Ramos (cell line): ENCODE data around the gene SLC2A9.

ENCODE experiments used
- in situ Hi-C: fragments of 300-500 bp; cut with MboI; formaldehyde crosslinking; loops from one replicate; pipeline ENCODE4 v1.14.3; 2022; ENCODE audit warnings: low sequenced_read_pairs; ENCODE audit not compliant: unreplicated experiment

Gene SLC2A9

DNA sequence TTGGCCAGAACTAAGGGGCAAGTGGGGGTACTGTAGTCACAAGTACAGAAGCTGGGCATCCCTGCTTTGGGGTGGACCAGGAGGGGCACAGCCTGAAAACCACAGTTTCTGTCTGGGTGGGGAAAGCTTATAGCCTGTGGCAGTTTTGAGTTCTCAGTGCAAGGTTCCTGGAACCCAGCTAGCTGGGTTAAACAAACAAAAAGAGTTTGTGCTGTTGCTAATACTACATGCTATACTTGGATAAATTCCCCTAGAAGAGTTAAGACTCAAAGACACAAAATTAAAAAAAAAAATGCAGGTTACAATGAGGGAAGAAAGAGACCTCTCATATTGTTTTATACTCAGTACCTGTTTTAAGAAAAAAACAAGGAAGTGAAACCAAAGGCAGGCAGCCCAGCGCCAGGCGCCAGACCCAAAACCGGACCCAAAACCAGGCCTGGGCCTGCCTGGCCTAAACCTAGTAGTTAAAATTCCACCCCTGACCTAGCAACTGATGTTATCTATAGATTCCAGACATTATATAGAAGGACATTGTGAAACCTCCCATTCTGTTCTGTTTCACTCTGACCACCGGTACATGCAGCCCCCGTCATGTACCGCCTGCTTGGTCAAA is 50.8 kb downstream of the SLC2A9 start:
- in situ Hi-C loops = no loop called here

DNA sequence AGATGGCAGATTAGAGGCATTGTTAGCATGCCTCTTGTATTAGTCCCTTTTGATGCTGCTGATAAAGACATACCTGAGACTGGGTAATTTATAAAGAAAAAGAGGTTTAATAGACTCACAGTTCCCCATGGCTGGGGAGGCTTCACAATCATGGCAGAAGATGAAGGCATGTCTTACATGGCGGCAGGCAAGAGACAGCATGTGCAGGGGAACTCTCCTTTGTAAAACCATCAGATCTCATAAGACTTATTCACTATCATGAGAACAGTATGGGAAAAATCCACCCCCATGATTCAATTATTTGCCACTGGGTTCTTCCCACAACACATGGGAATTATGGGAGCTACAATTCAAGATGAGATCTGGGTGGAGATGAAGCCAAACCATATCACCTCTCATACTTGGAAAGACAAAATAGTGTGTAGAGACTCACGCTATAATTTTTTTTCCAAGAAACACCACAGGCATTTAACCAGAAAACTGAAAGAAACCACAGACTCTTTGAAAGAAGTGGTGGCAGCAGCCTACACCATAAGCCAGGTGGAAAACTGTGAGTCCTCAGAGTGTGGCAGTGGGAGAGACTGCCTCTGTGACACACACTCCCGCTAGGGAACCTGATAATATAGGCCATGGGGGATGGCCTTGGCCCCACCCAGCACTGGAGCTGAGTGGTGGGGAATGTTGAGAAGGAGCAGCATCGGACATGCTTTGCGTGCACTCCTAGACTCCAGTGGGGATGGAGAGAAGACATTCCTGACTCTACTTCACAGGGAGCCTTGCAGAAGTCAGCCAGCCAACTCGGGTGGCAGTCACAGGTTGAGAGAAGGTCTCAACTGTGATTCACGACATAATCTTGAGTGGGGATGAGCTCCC is 51.5 kb downstream of the SLC2A9 start:
- in situ Hi-C loops = no loop called here

GRCh38 chr4:9968472-9968871 is 52.8 kb downstream of the SLC2A9 start:
- in situ Hi-C loops = no loop called here

DNA sequence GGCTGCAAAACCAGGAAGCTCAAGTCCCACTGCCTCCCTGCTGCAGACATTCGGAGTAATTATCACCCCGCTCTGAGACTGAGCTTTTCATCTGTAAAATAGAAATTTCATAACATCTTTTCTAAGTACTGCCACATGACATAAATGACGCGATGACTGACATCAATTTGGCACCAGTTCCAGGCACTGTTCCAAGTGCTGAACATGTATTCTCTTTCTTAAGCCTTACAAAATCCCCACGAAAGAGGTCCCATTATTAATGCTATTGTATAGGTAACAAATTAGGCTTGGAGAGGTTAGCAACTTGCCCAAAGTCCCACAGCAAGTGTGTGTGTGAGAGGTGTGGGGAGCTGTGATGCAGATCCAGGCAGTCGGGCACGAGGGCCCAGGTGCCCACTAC is 56.4 kb downstream of the SLC2A9 start:
- in situ Hi-C loops = no loop called here

DNA sequence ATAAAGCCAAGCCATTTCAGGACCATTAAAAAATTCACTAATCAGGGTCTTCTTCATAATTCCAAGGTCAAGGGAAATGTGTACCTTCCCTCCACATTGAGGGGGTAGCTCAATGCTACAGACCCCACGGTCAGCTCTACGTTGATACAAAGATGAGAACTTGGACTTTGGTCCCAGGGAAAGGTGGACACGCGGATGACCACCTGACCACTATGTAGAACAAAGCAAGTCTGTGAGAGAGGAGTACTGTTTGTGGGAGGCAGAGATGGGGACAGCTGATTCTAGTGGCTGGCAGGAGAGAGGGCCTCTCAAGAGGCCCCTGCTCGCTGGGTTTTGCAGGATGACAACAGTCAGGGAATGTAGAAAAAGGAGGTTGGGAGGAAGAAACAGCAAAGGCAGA is 58.0 kb downstream of the SLC2A9 start:
- in situ Hi-C loops = no loop called here

GRCh38 chr4:9962611-9963314 is 58.5 kb downstream of the SLC2A9 start:
- in situ Hi-C loops = no loop called here

- in situ Hi-C loops = no loop called here
These were observed 66.8 kb downstream of the SLC2A9 start for GRCh38 chr4:9954468-9954867.

GRCh38 chr4:9953089-9953488 is 68.2 kb downstream of the SLC2A9 start:
- in situ Hi-C loops = no loop called here

DNA sequence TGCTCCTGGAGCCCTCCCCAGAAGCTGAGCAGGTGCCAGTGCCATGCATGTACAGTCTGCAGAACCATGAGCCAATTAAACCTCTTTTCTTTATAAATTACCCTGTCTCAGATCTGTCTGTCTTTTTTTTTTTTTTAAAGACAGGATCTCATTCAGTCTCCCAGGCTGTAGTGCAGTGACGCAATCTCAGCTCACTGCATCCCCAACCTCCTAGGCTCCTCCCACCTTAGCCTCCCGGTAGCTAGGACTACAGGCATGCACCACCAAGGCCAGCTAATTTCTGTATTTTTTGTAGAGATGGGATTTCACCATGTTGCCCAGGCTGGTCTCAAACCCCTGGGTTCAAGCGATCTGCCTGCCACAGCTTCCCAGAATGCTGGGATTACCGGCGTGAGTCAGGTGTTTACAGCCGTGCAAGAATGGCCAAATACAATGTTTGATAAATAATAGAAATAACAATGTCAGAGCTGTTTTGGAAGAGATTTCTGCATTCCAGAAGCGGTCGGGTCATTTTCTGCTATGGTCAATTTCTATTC is 68.8 kb downstream of the SLC2A9 start:
- in situ Hi-C loops = no loop called here

DNA sequence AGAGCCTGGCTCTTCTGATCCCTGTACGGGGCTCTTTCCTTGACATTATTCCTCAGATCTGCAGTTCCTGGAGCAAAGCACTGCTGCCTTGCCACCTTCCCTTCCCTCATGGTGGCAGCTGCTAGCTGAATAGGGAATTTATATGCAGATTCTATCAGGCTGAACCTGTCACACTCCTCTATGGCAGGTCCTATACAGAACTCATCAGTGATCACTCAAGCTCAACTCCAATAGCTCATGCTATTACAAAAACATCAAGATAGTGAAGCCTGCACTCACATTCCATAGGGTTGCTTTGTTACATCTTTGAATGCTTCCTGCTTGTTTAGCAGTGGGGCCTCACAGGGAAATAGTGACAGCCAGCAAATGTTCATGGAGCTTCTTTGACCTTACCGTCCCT is 71.7 kb downstream of the SLC2A9 start:
- in situ Hi-C loops = no loop called here

DNA sequence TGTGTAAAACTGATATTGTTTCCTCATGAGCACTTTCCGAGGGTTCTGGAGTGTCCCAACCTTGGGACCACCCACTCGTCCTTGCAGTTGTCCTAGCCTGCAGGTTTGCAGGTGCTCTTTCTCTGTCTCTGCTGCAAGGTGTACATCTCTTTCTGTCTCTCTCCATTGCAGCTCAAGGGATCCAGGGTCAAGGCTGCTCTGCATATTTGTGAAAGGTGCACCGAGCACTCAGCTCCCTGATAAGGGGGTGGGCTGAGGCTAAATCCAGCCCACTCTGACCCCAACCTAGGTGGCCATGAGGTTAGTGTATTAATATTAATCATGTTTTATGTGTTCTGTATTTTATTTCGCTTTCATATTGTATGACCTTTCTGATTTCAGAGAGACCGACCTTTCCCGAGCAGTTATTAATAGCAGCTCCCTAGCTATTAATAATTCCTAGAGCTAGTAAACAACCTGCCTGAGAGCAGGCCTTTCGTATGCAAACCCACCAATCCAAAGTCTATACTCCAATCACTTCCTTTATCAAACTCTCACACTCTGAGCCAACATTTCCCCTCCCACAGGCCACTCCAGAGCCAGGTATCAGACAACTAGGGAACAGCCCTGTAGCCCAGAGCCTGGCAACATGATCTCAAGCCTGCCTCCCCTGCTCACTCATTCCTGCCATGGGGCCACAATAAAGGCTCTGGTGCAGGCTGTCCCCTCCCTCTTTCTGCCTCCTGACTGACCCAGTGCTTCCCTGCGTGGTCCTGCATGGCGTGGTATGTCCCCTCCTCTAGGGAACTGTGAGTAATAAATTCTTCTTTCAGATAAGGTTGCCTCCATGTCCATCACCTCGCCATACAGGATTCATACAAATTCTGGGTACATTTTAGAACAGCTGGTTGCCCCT is 73.9 kb downstream of the SLC2A9 start:
- in situ Hi-C loops = no loop called here

GRCh38 chr4:9946170-9946569 is 75.1 kb downstream of the SLC2A9 start:
- in situ Hi-C loops = no loop called here

- in situ Hi-C loops = no loop called here
These were observed 76.6 kb downstream of the SLC2A9 start for GRCh38 chr4:9944431-9945425.

DNA sequence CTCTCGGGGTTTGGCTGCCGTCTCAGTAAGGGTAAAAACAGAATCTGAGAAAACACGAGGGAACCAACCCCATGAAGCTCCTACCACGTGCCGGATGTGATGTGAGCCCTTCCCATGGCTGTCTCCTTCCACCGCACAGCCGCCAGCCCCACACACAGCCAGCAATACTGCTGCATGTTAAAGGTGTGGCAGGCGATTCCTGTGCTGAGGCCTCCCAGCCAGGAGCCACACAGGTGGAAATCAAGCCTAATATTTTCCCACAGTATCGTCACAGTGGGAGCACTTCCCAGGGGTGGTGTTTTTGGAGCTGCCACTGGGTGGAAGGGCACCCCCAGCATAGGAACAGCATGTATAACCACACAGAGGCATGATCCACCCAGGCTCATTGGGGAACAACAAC is 77.5 kb downstream of the SLC2A9 start:
- in situ Hi-C loops = no loop called here

- in situ Hi-C loops = no loop called here
These were observed 78.2 kb downstream of the SLC2A9 start for GRCh38 chr4:9942921-9943600.

GRCh38 chr4:9942139-9942538 is 79.2 kb downstream of the SLC2A9 start:
- in situ Hi-C loops = no loop called here

- in situ Hi-C loops = no loop called here
These were observed 81.3 kb downstream of the SLC2A9 start for GRCh38 chr4:9940041-9940440.

DNA sequence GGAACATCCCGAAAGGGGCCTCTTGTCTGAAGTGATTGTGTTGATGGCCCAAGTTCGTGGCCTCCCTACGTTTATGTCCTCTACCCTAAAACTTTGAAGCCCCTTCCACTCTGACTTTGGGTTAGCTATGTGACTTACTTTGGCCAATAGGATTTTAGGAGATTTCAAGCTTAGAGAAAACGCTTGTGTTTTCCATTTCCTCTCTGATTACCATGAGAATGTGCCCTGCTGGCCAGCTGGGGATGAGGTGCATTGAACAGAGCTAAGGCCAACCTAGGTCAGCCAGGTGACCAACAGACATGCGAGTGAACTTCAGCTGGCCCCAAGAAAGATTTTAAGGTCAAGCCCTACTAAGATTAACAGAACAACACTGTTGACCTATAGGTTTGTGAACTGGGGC is 82.4 kb downstream of the SLC2A9 start:
- in situ Hi-C loops = no loop called here
